OCI-LY7 (cell line): ENCODE data around the gene NME7. TPM values are rescaled to one million over a fixed set of nuclear protein-coding genes. Genes with fewer than 3 reads are reported as not detected.

Source experiments
- BruUV-seq: library from RNA; stranded (reverse); fragments of 400-500 nt; replicated peaks from 2 replicates; lab custom pipeline; 2021; lab: Mats Ljungman, UMichigan
- CTCF ChIA-PET: fragments of 300-600 bp; sonication (Branson Sonifier 250); formaldehyde crosslinking; loops from one replicate; lab custom pipeline; 2022; ENCODE audit warnings: antibody characterized with exemption; ENCODE audit not compliant: unreplicated experiment; lab: Charles Lee
- POLR2A ChIA-PET: fragments of 300-600 bp; sonication (Branson Sonifier 250); formaldehyde crosslinking; loops from one replicate; lab custom pipeline; 2022; ENCODE audit warnings: antibody characterized with exemption; lab: Charles Lee
- DNase-seq: peaks from one replicate; pipeline ENCODE4 v3.0.0-alpha.2; 2015; ENCODE audit warnings: low spot score
- H2AFZ ChIP-seq: fragments of 200-600 bp; sonication (generic), shearing (Covaris generic); 2 replicates; pipeline ENCODE4 v1.6.1; 2014; ENCODE audit warnings: mild to moderate bottlenecking, antibody characterized with exemption, low read length, moderate library complexity
- H3K27ac ChIP-seq: fragments of 200-600 bp; sonication (generic); 2 replicates; pipeline ENCODE4 v1.5.1; 2014; ENCODE audit warnings: mixed run types, low read depth, mild to moderate bottlenecking, moderate library complexity, low read length, inconsistent platforms; ENCODE audit not compliant: poor library complexity, severe bottlenecking
- H3K36me3 ChIP-seq: fragments of 200-600 bp; sonication (generic); 2 replicates; pipeline ENCODE4 v1.6.1; 2014; ENCODE audit warnings: mild to moderate bottlenecking, antibody characterized with exemption, low read length, moderate library complexity, mixed read lengths; ENCODE audit not compliant: insufficient read depth
- H3K4me1 ChIP-seq: fragments of 200-600 bp; sonication (generic); 2 replicates; pipeline ENCODE4 v1.5.1; 2014; ENCODE audit warnings: mild to moderate bottlenecking, low read length; ENCODE audit not compliant: insufficient read depth, poor library complexity, severe bottlenecking
- H3K4me2 ChIP-seq: fragments of 200-600 bp; sonication (generic); 2 replicates; pipeline ENCODE4 v1.6.1; 2014; ENCODE audit warnings: mild to moderate bottlenecking, low read length
- H3K4me3 ChIP-seq: fragments of 200-600 bp; sonication (generic); 2 replicates; pipeline ENCODE4 v1.5.1; 2014; ENCODE audit warnings: mild to moderate bottlenecking, low read depth, low read length; ENCODE audit not compliant: poor library complexity, severe bottlenecking
- H3K79me2 ChIP-seq: fragments of 200-600 bp; sonication (generic); 2 replicates; pipeline ENCODE4 v1.6.1; 2016; ENCODE audit warnings: low read depth, mild to moderate bottlenecking, low read length, moderate library complexity, mixed read lengths; ENCODE audit not compliant: insufficient read depth
- H3K9me2 ChIP-seq: fragments of 200-600 bp; sonication (generic); 2 replicates; pipeline ENCODE4 v1.6.1; 2016; ENCODE audit warnings: mild to moderate bottlenecking, low read length, mixed read lengths; ENCODE audit not compliant: insufficient read depth
- H3K9me3 ChIP-seq: fragments of 200-600 bp; sonication (generic); 2 replicates; pipeline ENCODE4 v1.6.1; 2014; ENCODE audit warnings: mild to moderate bottlenecking, mixed run types, low read length, mixed read lengths
- H4K20me1 ChIP-seq: fragments of 200-600 bp; sonication (generic); 2 replicates; pipeline ENCODE4 v1.6.1; 2014; ENCODE audit warnings: mild to moderate bottlenecking, antibody characterized with exemption, low read length, moderate library complexity, mixed read lengths; ENCODE audit not compliant: insufficient read depth
- EZH2phosphoT487 ChIP-seq: fragments of 200-600 bp; sonication (generic); IDR thresholded peaks from 2 replicates; pipeline ENCODE4 v1.6.1; 2018; ENCODE audit warnings: low read depth, borderline replicate concordance, mild to moderate bottlenecking, mixed run types, antibody characterized with exemption, low read length, moderate library complexity, mixed read lengths
- intact Hi-C: fragments of 100-400 bp; cut with micrococcal nuclease; formaldehyde crosslinking; loops from one replicate; pipeline ENCODE4 v1.10.0; 2022; ENCODE audit not compliant: unreplicated experiment
- total RNA-seq, 2 experiments: library from RNA; depleted of rRNA in 1 of 2; stranded (reverse); fragments of >200 nt in 1 of 2; shearing (Covaris generic) in 1 of 2; gene quantifications; 2 replicates each; pipeline ENCODE4 v1.2.3, GENCODE V29; 2014 to 2022
- TF ChIP-seq, protein P1 (sequence below): fragments of 200-600 bp; sonication (generic); conservative IDR thresholded peaks from 2 replicates; pipeline ENCODE4 v1.5.1; 2014; ENCODE audit warnings: mild to moderate bottlenecking, antibody characterized with exemption, low read length, moderate library complexity, mixed read lengths

NME7 gene
- total RNA-seq, 2 experiments from 2014 or later, result 9.3 to 17.0 TPM

DNA sequence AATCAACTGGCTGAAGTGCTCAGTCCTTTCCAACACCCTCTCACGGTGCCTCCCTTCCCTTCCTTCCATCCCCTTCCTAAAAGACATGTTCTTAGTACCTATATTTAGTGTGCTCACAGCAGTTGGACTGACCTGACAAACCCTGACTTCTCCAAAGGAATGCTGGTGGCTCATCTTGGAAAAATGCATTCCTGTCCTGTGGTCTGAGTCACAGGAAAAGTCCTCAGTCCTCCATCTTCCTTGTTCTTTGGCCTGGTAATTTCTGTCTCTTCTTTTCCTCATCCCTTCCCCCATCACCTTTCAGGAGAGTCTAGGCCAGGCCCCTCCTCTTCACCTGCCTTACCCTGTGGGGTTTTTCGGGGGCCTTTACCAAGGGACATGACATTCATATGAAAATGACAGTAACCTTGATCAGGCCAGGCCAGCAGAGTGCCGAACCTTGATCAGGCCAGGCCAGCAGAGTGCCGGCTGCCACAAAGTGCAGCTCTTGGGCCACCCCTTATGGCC is 253.9 kb downstream of the NME7 start:
- intact Hi-C loops, result loop anchor here (5.0 kb wide), 1 partner anchor 886 kb away; the partner anchor contains the start of gene SFT2D2
- ChIA-PET POLR2A (interaction anchor here (0.7 kb wide), 1 partner anchor 13 kb away, joined by 3 read pairs; no protein-coding TSS in a partner anchor), CTCF (no interaction called here)
- H3K4me3 ChIP-seq, result peak overlapping the region; percentile 72
- H3K4me2 ChIP-seq, result peak overlapping the region; percentile 88
- peak; percentile 70 for DNase-seq
- peaks cover 37% of the 10 kb centered on the region for H3K79me2 ChIP-seq
- no peaks in the 10 kb centered on the region for H3K9me2 ChIP-seq
- TF ChIP-seq, protein P1, sequence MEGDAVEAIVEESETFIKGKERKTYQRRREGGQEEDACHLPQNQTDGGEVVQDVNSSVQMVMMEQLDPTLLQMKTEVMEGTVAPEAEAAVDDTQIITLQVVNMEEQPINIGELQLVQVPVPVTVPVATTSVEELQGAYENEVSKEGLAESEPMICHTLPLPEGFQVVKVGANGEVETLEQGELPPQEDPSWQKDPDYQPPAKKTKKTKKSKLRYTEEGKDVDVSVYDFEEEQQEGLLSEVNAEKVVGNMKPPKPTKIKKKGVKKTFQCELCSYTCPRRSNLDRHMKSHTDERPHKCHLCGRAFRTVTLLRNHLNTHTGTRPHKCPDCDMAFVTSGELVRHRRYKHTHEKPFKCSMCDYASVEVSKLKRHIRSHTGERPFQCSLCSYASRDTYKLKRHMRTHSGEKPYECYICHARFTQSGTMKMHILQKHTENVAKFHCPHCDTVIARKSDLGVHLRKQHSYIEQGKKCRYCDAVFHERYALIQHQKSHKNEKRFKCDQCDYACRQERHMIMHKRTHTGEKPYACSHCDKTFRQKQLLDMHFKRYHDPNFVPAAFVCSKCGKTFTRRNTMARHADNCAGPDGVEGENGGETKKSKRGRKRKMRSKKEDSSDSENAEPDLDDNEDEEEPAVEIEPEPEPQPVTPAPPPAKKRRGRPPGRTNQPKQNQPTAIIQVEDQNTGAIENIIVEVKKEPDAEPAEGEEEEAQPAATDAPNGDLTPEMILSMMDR, result no peak
- TF ChIP-seq EZH2phosphoT487, result no peak
- peak overlapping the region; percentile 53 for H3K27ac ChIP-seq
- H4K20me1 ChIP-seq, result 0 out of 2 replicates have a peak, but pooled peaks cover 6% of the 10 kb centered on the region
- peaks cover 69% of the 10 kb centered on the region for H3K4me1 ChIP-seq
- peak overlapping the region; percentile 23; the same call in 1 of the 2 replicates for H2AFZ ChIP-seq
- BruUV-seq, result TSS peak; percentile 78
- H3K36me3 ChIP-seq, result peaks cover 74% of the 10 kb centered on the region
- peaks cover 6% of the 10 kb centered on the region; the same call in 1 of the 2 replicates for H3K9me3 ChIP-seq

- DNase-seq, result no peak
- peak overlapping the region; percentile 88; the same call in 1 of the 2 replicates for H3K4me2 ChIP-seq
- H3K9me2 ChIP-seq, result no peaks in the 10 kb centered on the region
- ChIA-PET CTCF (no interaction called here), POLR2A (interaction anchor here (0.5 to 0.7 kb wide), 2 partner anchors 338 to 1396 kb away, joined by 3 read pairs; no protein-coding TSS in a partner anchor)
- H3K9me3 ChIP-seq, result peaks cover 6% of the 10 kb centered on the region; the same call in 1 of the 2 replicates
- peaks cover 52% of the 10 kb centered on the region for H3K79me2 ChIP-seq
- BruUV-seq, result no TSS peak
- H3K4me1 ChIP-seq, result peaks cover 75% of the 10 kb centered on the region
- H4K20me1 ChIP-seq, result no peaks in the 10 kb centered on the region
- H3K36me3 ChIP-seq, result peaks cover 62% of the 10 kb centered on the region
- peak overlapping the region; percentile 72 for H3K4me3 ChIP-seq
- H2AFZ ChIP-seq, result no peak overlapping the region
- intact Hi-C loops, result loop anchor here (5.0 kb wide), 1 partner anchor 885 kb away; the partner anchor contains the start of gene SFT2D2
- no peak overlapping the region for H3K27ac ChIP-seq
- TF ChIP-seq, protein P1, result no peak
- TF ChIP-seq EZH2phosphoT487, result no peak
These were observed 255.4 kb downstream of the NME7 start for GRCh38 chr1:169112241-169112640.

- peak overlapping the region; percentile 88 for H3K4me2 ChIP-seq
- TF ChIP-seq, protein P1, result no peak
- TF ChIP-seq EZH2phosphoT487, result no peak
- H4K20me1 ChIP-seq, result no peaks in the 10 kb centered on the region
- peaks cover 56% of the 10 kb centered on the region for H3K79me2 ChIP-seq
- peaks cover 6% of the 10 kb centered on the region; the same call in 1 of the 2 replicates for H3K9me3 ChIP-seq
- H3K9me2 ChIP-seq, result no peaks in the 10 kb centered on the region
- H3K4me1 ChIP-seq, result peaks cover 72% of the 10 kb centered on the region
- peaks cover 54% of the 10 kb centered on the region for H3K36me3 ChIP-seq
- H3K4me3 ChIP-seq, result no peak overlapping the region
- no peak overlapping the region for H3K27ac ChIP-seq
- BruUV-seq, result no TSS peak
- intact Hi-C loops, result loop anchor here (5.0 kb wide), 1 partner anchor 884 kb away; the partner anchor contains the start of gene SFT2D2
- no peak for DNase-seq
- CTCF ChIA-PET, result interaction anchor here (0.6 kb wide), 1 partner anchor 204 kb away, joined by 3 read pairs; no protein-coding TSS in a partner anchor
- POLR2A ChIA-PET, result interaction anchor here (0.7 to 4.9 kb wide), 5 partner anchors 8 to 102 kb away, joined by 3 to 17 read pairs (median 4); no protein-coding TSS in a partner anchor
- H2AFZ ChIP-seq, result no peak overlapping the region
These were observed 256.1 kb downstream of the NME7 start for GRCh38 chr1:169111472-169111871.
